Fibroblast of villous mesenchyme (primary cell): ENCODE data around the gene ST3GAL5. TPM values are rescaled to one million over a fixed set of nuclear protein-coding genes. Genes with fewer than 3 reads are reported as not detected.
A peak's percentile ranks its signal among the peaks of the same experiment; 100 is the strongest.

Source experiments
- DNase-seq: peaks from one replicate; pipeline ENCODE4 v3.0.0-alpha.2; 2010; ENCODE audit warnings: low read depth
- H3K4me3 ChIP-seq: 2 replicates; pipeline ENCODE4 v1.5.1; 2011; ENCODE audit warnings: low read depth, mild to moderate bottlenecking, low read length
- total RNA-seq: library from RNA; depleted of rRNA; stranded (reverse); fragments of >200 nt; gene quantifications from 2 replicates; pipeline ENCODE4 v1.2.3, GENCODE V29; 2012
- TF ChIP-seq, protein P1 (sequence below): IDR thresholded peaks from 2 replicates; pipeline ENCODE4 v1.5.1; 2012; ENCODE audit warnings: low read depth, mild to moderate bottlenecking, low read length; ENCODE audit not compliant: insufficient read depth

The ST3GAL5 gene
- total RNA-seq, 1 donor: 27.6 TPM

DNA sequence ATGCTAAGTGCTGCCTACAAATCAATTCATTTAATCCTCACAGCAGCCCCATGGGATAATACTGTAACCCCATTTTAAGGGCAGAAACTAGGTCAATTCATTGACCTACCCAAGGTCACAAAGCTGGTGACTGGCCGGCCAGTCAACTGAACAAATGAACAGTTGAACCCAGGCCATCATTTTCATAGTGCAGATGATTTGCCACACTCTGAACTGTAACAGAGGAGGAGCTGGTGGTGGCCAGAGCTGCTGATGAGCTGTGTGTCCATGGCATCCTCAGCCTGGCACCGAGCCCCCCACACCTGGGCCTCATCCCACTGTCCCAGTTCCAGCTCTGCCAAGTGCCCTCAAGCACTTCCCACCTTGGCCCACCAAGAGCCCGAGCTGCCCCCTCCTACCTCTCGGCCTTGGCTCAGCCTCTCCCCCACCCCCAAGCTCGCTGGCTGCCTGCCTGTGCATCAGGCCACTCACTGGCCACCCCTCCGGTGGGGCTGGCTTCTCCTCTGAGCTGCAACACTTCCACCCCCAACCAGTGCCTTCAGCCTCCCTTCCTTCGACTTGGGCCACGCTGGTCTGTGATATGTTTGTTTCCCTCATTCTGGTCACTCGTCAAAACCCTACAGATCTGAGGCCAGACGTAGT lies 76.6 kb downstream of the ST3GAL5 start:
- no peak for DNase-seq
- H3K4me3 ChIP-seq: no peak overlapping the region
- TF ChIP-seq, protein P1, sequence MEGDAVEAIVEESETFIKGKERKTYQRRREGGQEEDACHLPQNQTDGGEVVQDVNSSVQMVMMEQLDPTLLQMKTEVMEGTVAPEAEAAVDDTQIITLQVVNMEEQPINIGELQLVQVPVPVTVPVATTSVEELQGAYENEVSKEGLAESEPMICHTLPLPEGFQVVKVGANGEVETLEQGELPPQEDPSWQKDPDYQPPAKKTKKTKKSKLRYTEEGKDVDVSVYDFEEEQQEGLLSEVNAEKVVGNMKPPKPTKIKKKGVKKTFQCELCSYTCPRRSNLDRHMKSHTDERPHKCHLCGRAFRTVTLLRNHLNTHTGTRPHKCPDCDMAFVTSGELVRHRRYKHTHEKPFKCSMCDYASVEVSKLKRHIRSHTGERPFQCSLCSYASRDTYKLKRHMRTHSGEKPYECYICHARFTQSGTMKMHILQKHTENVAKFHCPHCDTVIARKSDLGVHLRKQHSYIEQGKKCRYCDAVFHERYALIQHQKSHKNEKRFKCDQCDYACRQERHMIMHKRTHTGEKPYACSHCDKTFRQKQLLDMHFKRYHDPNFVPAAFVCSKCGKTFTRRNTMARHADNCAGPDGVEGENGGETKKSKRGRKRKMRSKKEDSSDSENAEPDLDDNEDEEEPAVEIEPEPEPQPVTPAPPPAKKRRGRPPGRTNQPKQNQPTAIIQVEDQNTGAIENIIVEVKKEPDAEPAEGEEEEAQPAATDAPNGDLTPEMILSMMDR: no peak

DNA sequence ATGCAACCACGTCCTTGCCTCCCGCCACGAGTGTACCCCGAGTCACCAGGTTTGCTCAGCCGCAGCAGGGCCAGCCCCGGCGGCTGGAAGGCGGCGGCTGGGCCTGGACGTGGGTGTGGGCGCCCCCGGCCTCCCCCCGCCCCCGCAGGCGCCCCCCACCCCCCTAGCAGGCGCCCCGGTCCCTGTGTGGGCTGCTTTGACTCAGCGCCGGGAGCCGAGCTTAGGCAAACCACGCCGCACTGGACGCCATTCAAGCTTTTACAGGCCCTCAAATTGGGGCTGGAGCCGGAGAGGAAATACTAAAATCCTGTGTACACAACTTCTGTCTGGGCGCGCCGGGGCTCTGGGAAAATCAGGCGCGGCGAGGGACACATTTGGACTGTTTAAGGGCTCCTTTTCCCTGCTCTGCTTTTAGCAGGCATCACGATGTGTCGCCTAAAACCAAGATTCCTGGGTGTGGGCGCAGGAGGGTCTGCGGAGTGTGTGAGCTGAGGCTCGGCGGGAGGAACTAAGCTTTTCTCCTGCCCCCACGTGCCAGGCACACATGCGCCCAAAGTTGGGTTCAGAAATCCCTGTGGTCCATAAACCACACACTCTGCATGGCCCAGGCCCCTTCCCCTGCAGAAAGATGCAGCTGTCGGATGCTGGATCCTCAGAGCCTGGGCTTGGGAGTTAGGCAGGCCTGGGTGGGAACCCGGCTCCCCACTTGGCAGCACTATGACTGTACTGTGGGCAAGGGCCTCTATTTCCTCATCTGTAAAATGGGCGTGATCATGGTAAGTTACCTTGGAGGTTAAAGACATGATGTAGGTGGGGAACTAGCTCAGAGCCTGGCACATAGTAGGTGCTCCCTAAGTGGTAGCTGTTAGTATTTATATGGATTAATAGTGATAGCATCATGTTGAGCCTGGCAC lies 77.4 kb downstream of the ST3GAL5 start:
- H3K4me3 ChIP-seq: no peak overlapping the region
- DNase-seq: peak; percentile 74
- TF ChIP-seq, protein P1: no peak

DNA sequence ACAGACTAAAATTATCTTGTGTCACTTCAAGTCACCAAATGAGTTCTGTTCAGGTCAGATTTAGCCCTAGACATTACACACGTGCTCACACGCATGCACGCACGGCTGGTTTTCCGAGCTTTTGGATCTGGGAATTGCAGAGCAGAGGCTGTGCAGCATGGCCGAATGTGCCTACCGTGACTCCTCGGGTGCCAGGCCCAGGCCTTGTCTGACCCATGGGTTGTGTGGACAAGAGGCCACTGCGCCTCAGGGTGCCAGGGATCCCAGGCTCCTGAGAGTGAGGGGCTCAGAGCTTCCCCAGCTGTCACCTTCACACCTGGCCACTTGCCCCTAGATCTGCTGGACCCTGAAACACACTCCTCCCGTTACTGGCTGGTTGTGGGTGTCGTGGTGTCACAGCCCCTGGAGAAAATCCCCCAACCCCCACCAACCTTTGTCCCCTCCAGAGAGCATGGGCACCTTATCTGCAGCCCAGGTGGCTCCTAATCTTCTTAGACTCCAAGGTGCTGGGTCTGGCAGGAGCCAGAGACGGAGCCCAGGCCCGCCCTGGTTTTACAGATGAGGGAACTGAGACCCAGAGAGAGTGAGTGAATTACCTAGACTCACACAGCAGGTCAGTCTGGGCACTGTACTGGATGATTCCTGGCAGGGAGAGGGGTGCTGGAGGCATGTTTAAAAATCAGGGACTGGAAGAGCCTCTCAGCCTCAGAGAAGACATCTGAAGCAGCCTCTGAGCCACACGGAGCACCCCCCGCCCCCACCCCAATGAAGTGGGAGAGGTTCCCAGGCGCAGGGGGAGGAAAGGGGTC lies 78.2 kb downstream of the ST3GAL5 start:
- DNase-seq: no peak
- TF ChIP-seq, protein P1: no peak
- no peak overlapping the region for H3K4me3 ChIP-seq

DNA sequence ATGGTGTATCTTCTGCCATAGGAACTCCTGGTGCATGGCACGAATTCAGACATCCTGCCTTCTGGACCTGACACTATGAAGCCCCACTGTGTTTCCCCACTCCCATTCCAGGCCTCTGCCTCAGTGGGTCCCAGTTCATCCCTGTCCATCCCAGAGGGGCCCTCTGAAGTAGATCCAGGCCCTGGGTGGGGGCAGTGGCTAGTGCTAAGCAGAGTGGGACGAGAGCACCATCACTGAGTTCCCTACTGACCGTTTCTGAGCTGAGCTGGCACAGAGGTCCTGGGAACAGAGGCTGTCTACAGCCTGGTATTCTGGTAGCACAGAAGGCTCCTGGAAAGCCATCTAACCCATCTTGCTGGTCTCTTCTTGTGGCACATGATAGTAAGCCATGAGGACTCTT lies 81.0 kb downstream of the ST3GAL5 start:
- TF ChIP-seq, protein P1: no peak
- no peak for DNase-seq
- no peak overlapping the region for H3K4me3 ChIP-seq

DNA sequence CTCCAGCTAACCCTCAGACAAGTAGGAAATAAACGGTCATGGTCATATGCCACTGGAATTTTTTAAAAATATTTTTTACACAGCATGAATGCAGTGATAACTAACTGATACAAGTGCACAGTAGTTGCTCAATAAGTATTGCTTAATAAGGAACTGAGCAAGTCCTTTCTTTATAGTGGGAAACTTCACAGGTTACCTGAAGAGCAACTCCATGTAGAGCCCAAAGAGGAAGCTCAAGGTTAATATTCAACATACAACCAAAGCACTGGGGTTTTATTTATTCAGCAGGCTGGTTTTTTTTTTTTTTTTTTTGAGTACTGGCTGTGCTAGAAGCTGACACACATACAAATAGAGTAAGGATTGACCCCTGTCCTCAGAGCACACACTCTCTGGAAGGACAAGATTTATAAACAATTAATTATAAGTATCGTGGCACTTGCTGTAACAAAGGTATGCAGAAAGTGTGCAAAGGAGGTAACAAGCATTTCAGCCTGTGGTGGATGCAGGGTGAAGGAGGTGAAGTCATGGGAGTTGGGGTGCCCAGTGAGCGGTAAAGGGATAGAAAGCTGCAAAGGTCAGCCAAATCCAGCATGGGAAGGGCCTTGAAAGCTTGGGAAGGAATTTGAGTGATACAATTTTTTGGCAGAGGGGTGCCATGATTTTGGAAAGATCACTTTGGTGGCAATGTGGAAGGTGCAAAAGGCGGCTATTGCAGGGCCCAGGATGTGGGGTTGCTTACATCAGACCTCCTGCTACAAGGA lies 82.3 kb downstream of the ST3GAL5 start:
- no peak overlapping the region for H3K4me3 ChIP-seq
- TF ChIP-seq, protein P1: no peak
- no peak for DNase-seq

DNA sequence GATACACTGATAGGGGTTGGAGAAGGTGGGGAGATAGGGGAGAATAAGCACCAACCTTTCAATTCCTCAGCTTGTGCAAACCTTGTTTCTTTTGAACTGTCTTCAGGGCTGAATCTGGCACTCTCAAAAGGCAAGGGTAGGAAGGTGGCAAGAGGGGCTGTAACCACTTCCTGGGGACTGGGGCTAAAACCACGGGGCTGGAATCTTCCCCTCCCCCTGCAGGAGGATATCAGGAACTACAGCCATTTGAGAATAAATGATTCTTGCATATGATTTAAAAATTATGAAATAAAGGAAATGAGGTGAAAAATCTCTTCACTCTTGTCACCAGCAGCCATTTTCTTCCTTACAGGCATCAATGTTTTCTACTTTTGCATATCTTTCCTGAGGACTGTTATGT lies 84.2 kb downstream of the ST3GAL5 start:
- TF ChIP-seq, protein P1: peak; percentile 83
- DNase-seq: no peak
- H3K4me3 ChIP-seq: no peak overlapping the region
